Keratinocyte (primary cell): Measurements from ENCODE around the gene ABCG4. TPM values are rescaled to one million over a fixed set of nuclear protein-coding genes. Genes with fewer than 3 reads are reported as not detected.

ENCODE experiments used
- DNase-seq: peaks from one replicate; pipeline ENCODE4 v3.0.0-alpha.2; 2011; ENCODE audit warnings: low read depth, missing footprints, low spot score
- FAIRE-seq: peaks from 2 replicates; lab custom pipeline; 2011; peaks lifted over from hg19 to GRCh38; lab: Jason Lieb, UNC
- H2AFZ ChIP-seq: 2 replicates; pipeline ENCODE4 v1.6.0; 2012; ENCODE audit warnings: low read length, control low read depth, inconsistent platforms; ENCODE audit not compliant: control insufficient read depth
- H3K27ac ChIP-seq: 2 replicates; pipeline ENCODE4 v1.5.1; 2011; ENCODE audit warnings: low read length; ENCODE audit not compliant: control insufficient read depth, insufficient read depth
- H3K27me3 ChIP-seq: 3 replicates; pipeline ENCODE4 v1.6.0; 2011; ENCODE audit warnings: low read length; ENCODE audit not compliant: control insufficient read depth, insufficient read depth; ENCODE audit errors: extremely low read depth
- H3K36me3 ChIP-seq, 2 experiments: 2 replicates in 1 of 2; 3 replicates in 1 of 2; pipeline ENCODE4 v1.5.1; 2011; ENCODE audit warnings: low read length in 2 of 2, mild to moderate bottlenecking in 1 of 2; ENCODE audit not compliant: control insufficient read depth in 2 of 2, insufficient read depth in 2 of 2; ENCODE audit errors: extremely low read depth in 1 of 2
- H3K4me1 ChIP-seq: 3 replicates; pipeline ENCODE4 v1.5.1; 2011; ENCODE audit warnings: low read length; ENCODE audit not compliant: control insufficient read depth, insufficient read depth; ENCODE audit errors: extremely low read depth
- H3K4me2 ChIP-seq: 3 replicates; pipeline ENCODE4 v1.6.0; 2011; ENCODE audit warnings: low read depth, low read length; ENCODE audit not compliant: control insufficient read depth, insufficient read depth; ENCODE audit errors: extremely low read depth
- H3K4me3 ChIP-seq, 3 experiments: fragments of 200-600 bp in 1 of 3; sonication (generic) in 1 of 3; 2 replicates in 2 of 3; 3 replicates in 1 of 3; pipeline ENCODE4 v1.5.1; 2011 to 2016; ENCODE audit warnings: low read length in 3 of 3, mild to moderate bottlenecking in 3 of 3, control low read depth in 2 of 3, inconsistent platforms in 1 of 3, low read depth in 1 of 3, mixed read lengths in 1 of 3, mixed run types in 1 of 3, moderate library complexity in 1 of 3; ENCODE audit not compliant: control insufficient read depth in 2 of 3, insufficient read depth in 2 of 3; ENCODE audit errors: extremely low read depth in 1 of 3
- H3K79me2 ChIP-seq: 2 replicates; pipeline ENCODE4 v1.6.0; 2012; ENCODE audit warnings: low read length; ENCODE audit not compliant: control insufficient read depth, insufficient read depth
- H3K9ac ChIP-seq: 3 replicates; pipeline ENCODE4 v1.6.0; 2011; ENCODE audit warnings: low read length; ENCODE audit not compliant: control insufficient read depth, insufficient read depth; ENCODE audit errors: extremely low read depth
- H3K9me1 ChIP-seq: 3 replicates; pipeline ENCODE4 v1.6.0; 2011; ENCODE audit warnings: low read length; ENCODE audit not compliant: control insufficient read depth, insufficient read depth; ENCODE audit errors: extremely low read depth
- H3K9me3 ChIP-seq: 2 replicates; pipeline ENCODE4 v1.5.1; 2012; ENCODE audit warnings: low read depth, low read length; ENCODE audit not compliant: control insufficient read depth
- H4K20me1 ChIP-seq: 3 replicates; pipeline ENCODE4 v1.6.0; 2011; ENCODE audit warnings: low read length; ENCODE audit not compliant: control insufficient read depth, insufficient read depth; ENCODE audit errors: extremely low read depth
- EZH2 ChIP-seq: IDR thresholded peaks from one replicate; pipeline ENCODE4 v1.6.1; 2012; ENCODE audit warnings: inconsistent platforms, mild to moderate bottlenecking, low read length, moderate library complexity
- dilution Hi-C: fragments of 300-500 bp; cut with MboI; formaldehyde crosslinking; loops from one replicate; pipeline ENCODE4 v1.7.0; 2020; ENCODE audit warnings: low sequenced_read_pairs; ENCODE audit not compliant: extremely low pct_ligation_motif_present
- polyA plus RNA-seq, 5 experiments: library from polyadenylated mRNA; depleted of rRNA in 3 of 5; stranded (reverse) in 3 of 5; stranded (forward) in 1 of 5; unstranded in 1 of 5; fragments of >200 nt; gene quantifications; 1 replicate in 1 of 5; 2 replicates in 3 of 5; 3 replicates in 1 of 5; pipeline versions ENCODE4 v1.2.1 to v1.2.3, GENCODE V29; 2011 to 2012; ENCODE audit warnings: missing spikeins in 2 of 5, low read depth in 1 of 5, low replicate concordance in 1 of 5
- TF ChIP-seq, protein P1 (sequence below), 3 experiments: IDR thresholded peaks in 1 of 3; conservative IDR thresholded peaks in 1 of 3; optimal IDR thresholded peaks in 1 of 3; 2 replicates in 2 of 3; 3 replicates in 1 of 3; pipeline versions ENCODE3 to v1.5.1; 2011; ENCODE audit warnings: low read length in 3 of 3, mild to moderate bottlenecking in 3 of 3, moderate library complexity in 2 of 3, control low read depth in 1 of 3, inconsistent platforms in 1 of 3; ENCODE audit not compliant: insufficient read depth in 2 of 3; ENCODE audit errors: extremely low read depth in 1 of 3

The ABCG4 gene
- polyA plus RNA-seq, 1 donor (not counting 4 experiments of a cell fraction or from before 2014, with no cell fraction given): 0.14 TPM

DNA sequence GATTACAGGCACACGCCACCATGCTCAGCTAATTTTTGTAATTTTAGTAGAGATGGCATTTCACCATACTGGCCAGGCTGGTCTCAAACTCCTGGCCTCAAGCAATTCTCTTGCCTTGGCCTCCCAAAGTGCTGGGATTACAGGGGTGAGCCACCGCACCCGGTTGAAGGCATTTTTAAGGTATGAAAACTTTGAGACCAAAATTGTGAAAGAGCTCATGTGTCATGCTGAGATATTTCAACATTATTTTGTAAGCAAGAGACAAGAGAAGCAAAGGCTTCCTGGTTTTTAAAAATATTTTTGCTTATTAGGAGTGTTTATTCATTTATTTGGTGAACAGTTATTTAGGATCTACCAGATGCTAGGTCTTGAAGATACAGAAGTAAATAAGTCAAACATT lies 43.3 kb downstream of the ABCG4 start:
- Histone ChIP-seq H3K27ac (no peak overlapping the region), H3K36me3 (no peaks in the 10 kb centered on the region), H3K9me3 (no peaks in the 10 kb centered on the region), H3K9me1 (no peaks in the 10 kb centered on the region), H3K9ac (no peak overlapping the region), H4K20me1 (no peaks in the 10 kb centered on the region), H3K27me3 (peaks cover 8% of the 10 kb centered on the region), H2AFZ (no peak overlapping the region), H3K79me2 (no peaks in the 10 kb centered on the region), H3K4me2 (no peak overlapping the region), H3K4me1 (no peaks in the 10 kb centered on the region), H3K4me3 (no peak overlapping the region)
- TF ChIP-seq EZH2: no peak
- TF ChIP-seq, protein P1, sequence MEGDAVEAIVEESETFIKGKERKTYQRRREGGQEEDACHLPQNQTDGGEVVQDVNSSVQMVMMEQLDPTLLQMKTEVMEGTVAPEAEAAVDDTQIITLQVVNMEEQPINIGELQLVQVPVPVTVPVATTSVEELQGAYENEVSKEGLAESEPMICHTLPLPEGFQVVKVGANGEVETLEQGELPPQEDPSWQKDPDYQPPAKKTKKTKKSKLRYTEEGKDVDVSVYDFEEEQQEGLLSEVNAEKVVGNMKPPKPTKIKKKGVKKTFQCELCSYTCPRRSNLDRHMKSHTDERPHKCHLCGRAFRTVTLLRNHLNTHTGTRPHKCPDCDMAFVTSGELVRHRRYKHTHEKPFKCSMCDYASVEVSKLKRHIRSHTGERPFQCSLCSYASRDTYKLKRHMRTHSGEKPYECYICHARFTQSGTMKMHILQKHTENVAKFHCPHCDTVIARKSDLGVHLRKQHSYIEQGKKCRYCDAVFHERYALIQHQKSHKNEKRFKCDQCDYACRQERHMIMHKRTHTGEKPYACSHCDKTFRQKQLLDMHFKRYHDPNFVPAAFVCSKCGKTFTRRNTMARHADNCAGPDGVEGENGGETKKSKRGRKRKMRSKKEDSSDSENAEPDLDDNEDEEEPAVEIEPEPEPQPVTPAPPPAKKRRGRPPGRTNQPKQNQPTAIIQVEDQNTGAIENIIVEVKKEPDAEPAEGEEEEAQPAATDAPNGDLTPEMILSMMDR (optimal IDR thresholded peaks at IDR 0.05 in 1 of 3, IDR thresholded peaks at IDR 0.05 in 1 of 3, conservative IDR thresholded peaks at IDR 0.05 in 1 of 3; ENCODE audit: extremely low read depth in 1 of 3, insufficient read depth in 2 of 3, low read length in 3 of 3): no peak
- no peak for DNase-seq
- dilution Hi-C loops: no loop called here
- no peak for FAIRE-seq

DNA sequence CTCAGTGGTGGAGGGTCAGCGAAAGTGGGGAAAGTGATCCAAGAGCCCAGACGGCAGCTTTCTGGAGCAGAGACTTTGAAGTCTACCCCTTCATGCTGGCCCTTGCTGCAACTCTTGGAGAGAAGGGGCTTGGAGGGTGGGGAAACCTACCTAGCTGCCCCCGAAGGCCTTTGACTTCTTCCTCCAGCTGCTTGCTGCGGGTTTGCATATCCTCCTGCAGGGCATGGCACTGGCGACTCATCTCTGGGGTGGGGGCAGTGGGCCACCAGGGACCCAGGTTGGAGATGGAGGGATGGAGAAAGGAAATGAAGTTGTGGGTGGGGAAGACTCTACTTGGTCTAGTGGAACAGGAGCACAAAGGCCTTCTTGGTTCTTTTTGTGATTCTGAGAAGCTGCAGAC lies 44.1 kb downstream of the ABCG4 start:
- H3K4me2 ChIP-seq: no peak overlapping the region
- H3K27ac ChIP-seq: no peak overlapping the region
- no peaks in the 10 kb centered on the region for H4K20me1 ChIP-seq
- FAIRE-seq (no peak), DNase-seq (no peak)
- no peak for TF ChIP-seq EZH2
- TF ChIP-seq, protein P1 (optimal IDR thresholded peaks at IDR 0.05 in 1 of 3, IDR thresholded peaks at IDR 0.05 in 1 of 3, conservative IDR thresholded peaks at IDR 0.05 in 1 of 3; ENCODE audit: extremely low read depth in 1 of 3, insufficient read depth in 2 of 3, low read length in 3 of 3): no peak
- H3K4me1 ChIP-seq: no peaks in the 10 kb centered on the region
- dilution Hi-C loops: no loop called here
- no peaks in the 10 kb centered on the region for H3K27me3 ChIP-seq
- no peaks in the 10 kb centered on the region for H3K36me3 ChIP-seq
- H3K4me3 ChIP-seq: no peak overlapping the region
- H3K9ac ChIP-seq: no peak overlapping the region
- no peak overlapping the region for H2AFZ ChIP-seq
- no peaks in the 10 kb centered on the region for H3K9me3 ChIP-seq
- H3K9me1 ChIP-seq: no peaks in the 10 kb centered on the region
- no peaks in the 10 kb centered on the region for H3K79me2 ChIP-seq
